Neural cell (in vitro differentiated cells): ENCODE data around the gene PREX1.

Experiments
- CTCF ChIP-seq: fragments of 450-650 bp; IDR thresholded peaks from 2 replicates; pipeline ENCODE4 v1.5.1; 2014; ENCODE audit warnings: antibody characterized with exemption, mild to moderate bottlenecking, moderate library complexity; ENCODE audit not compliant: poor library complexity, severe bottlenecking
- EZH2 ChIP-seq: fragments of 200-600, 300-800 bp; shearing (Covaris generic), sonication (generic); IDR thresholded peaks from 2 replicates; pipeline ENCODE4 v1.6.1; 2014; ENCODE audit warnings: antibody characterized with exemption, low read length, borderline replicate concordance, mild to moderate bottlenecking; ENCODE audit not compliant: insufficient read depth, poor library complexity, severe bottlenecking
- MXI1 ChIP-seq: fragments of 450-650 bp; conservative IDR thresholded peaks from 2 replicates; pipeline ENCODE4 v1.6.1; 2014; ENCODE audit warnings: antibody characterized with exemption, mild to moderate bottlenecking; ENCODE audit not compliant: poor library complexity, severe bottlenecking
- POLR2AphosphoS5 ChIP-seq: IDR thresholded peaks from 2 replicates; pipeline ENCODE4 v1.6.1; 2012
- SMC3 ChIP-seq: fragments of 450-650 bp; conservative IDR thresholded peaks from 2 replicates; pipeline ENCODE4 v1.6.1; 2014; ENCODE audit warnings: antibody characterized with exemption, mild to moderate bottlenecking, moderate library complexity; ENCODE audit not compliant: poor library complexity
- TF ChIP-seq, protein P1 (sequence below): IDR thresholded peaks from 2 replicates; pipeline ENCODE4 v1.6.1; 2012; ENCODE audit warnings: borderline replicate concordance

- TF ChIP-seq CTCF (no peak), SMC3 (no peak), MXI1 (no peak), POLR2AphosphoS5 (no peak), EZH2 (no peak)
- TF ChIP-seq, protein P1, sequence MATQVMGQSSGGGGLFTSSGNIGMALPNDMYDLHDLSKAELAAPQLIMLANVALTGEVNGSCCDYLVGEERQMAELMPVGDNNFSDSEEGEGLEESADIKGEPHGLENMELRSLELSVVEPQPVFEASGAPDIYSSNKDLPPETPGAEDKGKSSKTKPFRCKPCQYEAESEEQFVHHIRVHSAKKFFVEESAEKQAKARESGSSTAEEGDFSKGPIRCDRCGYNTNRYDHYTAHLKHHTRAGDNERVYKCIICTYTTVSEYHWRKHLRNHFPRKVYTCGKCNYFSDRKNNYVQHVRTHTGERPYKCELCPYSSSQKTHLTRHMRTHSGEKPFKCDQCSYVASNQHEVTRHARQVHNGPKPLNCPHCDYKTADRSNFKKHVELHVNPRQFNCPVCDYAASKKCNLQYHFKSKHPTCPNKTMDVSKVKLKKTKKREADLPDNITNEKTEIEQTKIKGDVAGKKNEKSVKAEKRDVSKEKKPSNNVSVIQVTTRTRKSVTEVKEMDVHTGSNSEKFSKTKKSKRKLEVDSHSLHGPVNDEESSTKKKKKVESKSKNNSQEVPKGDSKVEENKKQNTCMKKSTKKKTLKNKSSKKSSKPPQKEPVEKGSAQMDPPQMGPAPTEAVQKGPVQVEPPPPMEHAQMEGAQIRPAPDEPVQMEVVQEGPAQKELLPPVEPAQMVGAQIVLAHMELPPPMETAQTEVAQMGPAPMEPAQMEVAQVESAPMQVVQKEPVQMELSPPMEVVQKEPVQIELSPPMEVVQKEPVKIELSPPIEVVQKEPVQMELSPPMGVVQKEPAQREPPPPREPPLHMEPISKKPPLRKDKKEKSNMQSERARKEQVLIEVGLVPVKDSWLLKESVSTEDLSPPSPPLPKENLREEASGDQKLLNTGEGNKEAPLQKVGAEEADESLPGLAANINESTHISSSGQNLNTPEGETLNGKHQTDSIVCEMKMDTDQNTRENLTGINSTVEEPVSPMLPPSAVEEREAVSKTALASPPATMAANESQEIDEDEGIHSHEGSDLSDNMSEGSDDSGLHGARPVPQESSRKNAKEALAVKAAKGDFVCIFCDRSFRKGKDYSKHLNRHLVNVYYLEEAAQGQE: no peak
Measured at GRCh38 chr20:48823960-48824498, 3.8 kb downstream of the PREX1 start.
